22Rv1 (cell line): ENCODE results near the gene DNAJC12.

Source experiments
- ZFX ChIP-seq: fragments of 450-650 bp; IDR thresholded peaks from 2 replicates; pipeline ENCODE4 v1.6.1; 2017; ENCODE audit warnings: antibody characterized with exemption, borderline replicate concordance
- TF ChIP-seq, protein P1 (sequence below): fragments of 450-650 bp; IDR thresholded peaks from 2 replicates; pipeline ENCODE4 v1.5.1; 2017; ENCODE audit warnings: mild to moderate bottlenecking

- no peak for TF ChIP-seq ZFX
- TF ChIP-seq, protein P1, sequence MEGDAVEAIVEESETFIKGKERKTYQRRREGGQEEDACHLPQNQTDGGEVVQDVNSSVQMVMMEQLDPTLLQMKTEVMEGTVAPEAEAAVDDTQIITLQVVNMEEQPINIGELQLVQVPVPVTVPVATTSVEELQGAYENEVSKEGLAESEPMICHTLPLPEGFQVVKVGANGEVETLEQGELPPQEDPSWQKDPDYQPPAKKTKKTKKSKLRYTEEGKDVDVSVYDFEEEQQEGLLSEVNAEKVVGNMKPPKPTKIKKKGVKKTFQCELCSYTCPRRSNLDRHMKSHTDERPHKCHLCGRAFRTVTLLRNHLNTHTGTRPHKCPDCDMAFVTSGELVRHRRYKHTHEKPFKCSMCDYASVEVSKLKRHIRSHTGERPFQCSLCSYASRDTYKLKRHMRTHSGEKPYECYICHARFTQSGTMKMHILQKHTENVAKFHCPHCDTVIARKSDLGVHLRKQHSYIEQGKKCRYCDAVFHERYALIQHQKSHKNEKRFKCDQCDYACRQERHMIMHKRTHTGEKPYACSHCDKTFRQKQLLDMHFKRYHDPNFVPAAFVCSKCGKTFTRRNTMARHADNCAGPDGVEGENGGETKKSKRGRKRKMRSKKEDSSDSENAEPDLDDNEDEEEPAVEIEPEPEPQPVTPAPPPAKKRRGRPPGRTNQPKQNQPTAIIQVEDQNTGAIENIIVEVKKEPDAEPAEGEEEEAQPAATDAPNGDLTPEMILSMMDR, result no peak
Observed at GRCh38 chr10:67790534-67791408, 47.2 kb downstream of the DNAJC12 start.
